Neural cell (in vitro differentiated cells): ENCODE measurements around the gene WDR17. TPM values are rescaled to one million over a fixed set of nuclear protein-coding genes. Genes with fewer than 3 reads are reported as not detected.

ENCODE experiments used
- H2AFZ ChIP-seq: fragments of 200-600, 300-800 bp; sonication (generic), shearing (Covaris generic); 2 replicates; pipeline ENCODE4 v1.6.0; 2014; ENCODE audit warnings: low read depth, mild to moderate bottlenecking, antibody characterized with exemption, low read length, moderate library complexity
- H3F3A ChIP-seq: fragments of 200-600 bp; shearing (Covaris generic); 2 replicates; pipeline ENCODE4 v1.6.1; 2016; ENCODE audit warnings: mild to moderate bottlenecking, moderate library complexity, mixed read lengths, antibody characterized with exemption, low read length; ENCODE audit not compliant: insufficient read depth, poor library complexity, severe bottlenecking
- H3K27ac ChIP-seq: fragments of 200-600, 300-800 bp; sonication (generic), shearing (Covaris generic); 2 replicates; pipeline ENCODE4 v1.5.1; 2014; ENCODE audit warnings: mild to moderate bottlenecking, low read length, moderate library complexity
- H3K27me3 ChIP-seq: fragments of 300-800, 200-600 bp; sonication (generic), shearing (Covaris generic); 2 replicates; pipeline ENCODE4 v1.6.0; 2014; ENCODE audit warnings: mild to moderate bottlenecking, low read depth, low read length, moderate library complexity; ENCODE audit not compliant: insufficient read depth
- H3K36me3 ChIP-seq: fragments of 300-800, 200-600 bp; sonication (generic), shearing (Covaris generic); 2 replicates; pipeline ENCODE4 v1.5.1; 2014; ENCODE audit warnings: mild to moderate bottlenecking, antibody characterized with exemption, low read length, moderate library complexity; ENCODE audit not compliant: insufficient read depth
- H3K4me2 ChIP-seq: fragments of 300-800, 200-600 bp; sonication (generic), shearing (Covaris generic); 2 replicates; pipeline ENCODE4 v1.6.0; 2014; ENCODE audit warnings: mild to moderate bottlenecking, low read length
- H3K4me3 ChIP-seq: fragments of 300-800, 200-600 bp; sonication (generic), shearing (Covaris generic); 2 replicates; pipeline ENCODE4 v1.5.1; 2014; ENCODE audit warnings: mild to moderate bottlenecking, low read length, moderate library complexity
- H3K79me2 ChIP-seq: fragments of 200-600 bp; shearing (Covaris generic); replicated peaks from 2 replicates; pipeline ENCODE4 v1.6.0; 2014; ENCODE audit warnings: mild to moderate bottlenecking, low read length, moderate library complexity; ENCODE audit not compliant: insufficient read depth
- H3K9ac ChIP-seq: fragments of 300-800, 200-600 bp; sonication (generic), shearing (Covaris generic); 2 replicates; pipeline ENCODE4 v1.6.1; 2016; ENCODE audit warnings: mild to moderate bottlenecking, low read length, mixed read lengths
- H3K9me2 ChIP-seq: fragments of 200-600 bp; shearing (Covaris generic); 2 replicates; pipeline ENCODE4 v1.6.1; 2016; ENCODE audit warnings: mild to moderate bottlenecking, low read length, mixed read lengths; ENCODE audit not compliant: insufficient read depth
- H3K9me3 ChIP-seq: fragments of 200-600, 300-800 bp; sonication (generic), shearing (Covaris generic); 2 replicates; pipeline ENCODE4 v1.6.1; 2016; ENCODE audit warnings: mild to moderate bottlenecking, mixed run types, low read length, moderate library complexity, mixed read lengths
- H4K20me1 ChIP-seq: fragments of 200-600 bp; shearing (Covaris generic); 2 replicates; pipeline ENCODE4 v1.6.1; 2016; ENCODE audit warnings: mild to moderate bottlenecking, mixed run types; ENCODE audit not compliant: insufficient read depth
- EP300 ChIP-seq: fragments of 450-650 bp; conservative IDR thresholded peaks from 2 replicates; pipeline ENCODE4 v1.6.1; 2014; ENCODE audit warnings: antibody characterized with exemption, mild to moderate bottlenecking, moderate library complexity; ENCODE audit not compliant: poor library complexity, severe bottlenecking
- EZH2 ChIP-seq: fragments of 200-600, 300-800 bp; shearing (Covaris generic), sonication (generic); IDR thresholded peaks from 2 replicates; pipeline ENCODE4 v1.6.1; 2014; ENCODE audit warnings: antibody characterized with exemption, low read length, borderline replicate concordance, mild to moderate bottlenecking; ENCODE audit not compliant: insufficient read depth, poor library complexity, severe bottlenecking
- MXI1 ChIP-seq: fragments of 450-650 bp; conservative IDR thresholded peaks from 2 replicates; pipeline ENCODE4 v1.6.1; 2014; ENCODE audit warnings: antibody characterized with exemption, mild to moderate bottlenecking; ENCODE audit not compliant: poor library complexity, severe bottlenecking
- POLR2AphosphoS5 ChIP-seq: IDR thresholded peaks from 2 replicates; pipeline ENCODE4 v1.6.1; 2012
- RAD21 ChIP-seq: fragments of 450-650 bp; conservative IDR thresholded peaks from 2 replicates; pipeline ENCODE4 v1.6.1; 2014; ENCODE audit warnings: antibody characterized with exemption, mild to moderate bottlenecking, moderate library complexity
- SMC3 ChIP-seq: fragments of 450-650 bp; conservative IDR thresholded peaks from 2 replicates; pipeline ENCODE4 v1.6.1; 2014; ENCODE audit warnings: antibody characterized with exemption, mild to moderate bottlenecking, moderate library complexity; ENCODE audit not compliant: poor library complexity
- TAF1 ChIP-seq: IDR thresholded peaks from 2 replicates; pipeline ENCODE4 v1.6.1; 2012; ENCODE audit warnings: low read depth
- polyA plus RNA-seq: library from polyadenylated mRNA; depleted of rRNA; stranded (reverse); fragments of >200 nt; gene quantifications from 2 replicates; pipeline ENCODE4 v1.2.3, GENCODE V29; 2014
- TF ChIP-seq, protein P1 (sequence below): fragments of 450-650 bp; IDR thresholded peaks from 2 replicates; pipeline ENCODE4 v1.5.1; 2014; ENCODE audit warnings: antibody characterized with exemption, mild to moderate bottlenecking, moderate library complexity; ENCODE audit not compliant: poor library complexity, severe bottlenecking
- TF ChIP-seq, protein P2 (sequence below): IDR thresholded peaks from 2 replicates; pipeline ENCODE4 v1.6.1; 2012; ENCODE audit warnings: borderline replicate concordance

The WDR17 gene
- polyA plus RNA-seq, 1 donor from 2014 or later, result 59.1 TPM

DNA sequence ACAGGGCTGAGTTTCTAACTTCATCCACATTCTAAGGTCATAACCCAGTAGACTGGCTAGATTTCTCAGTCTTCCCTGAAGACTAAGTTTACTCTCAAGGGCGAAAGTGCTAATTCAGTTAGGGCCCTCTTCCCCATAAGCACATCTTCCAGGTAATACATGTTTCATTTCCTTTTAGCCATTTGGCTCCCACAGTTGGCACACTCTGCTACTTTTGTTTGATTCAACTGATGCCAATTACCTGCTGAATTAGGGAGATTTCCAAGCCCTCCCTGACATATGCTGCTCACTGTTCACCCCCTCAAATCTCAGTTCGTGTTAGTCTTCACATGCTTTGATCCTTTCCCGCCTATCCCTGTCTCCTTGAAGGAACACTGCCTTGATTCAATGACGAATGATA, 17.0 kb upstream of the WDR17 start:
- Histone ChIP-seq H3K9ac (no peak overlapping the region), H3K27me3 (no peaks in the 10 kb centered on the region), H3F3A (no peaks in the 10 kb centered on the region), H4K20me1 (no peaks in the 10 kb centered on the region), H3K27ac (no peak overlapping the region), H3K79me2 (no peaks in the 10 kb centered on the region), H3K9me3 (no peaks in the 10 kb centered on the region), H3K9me2 (no peaks in the 10 kb centered on the region), H3K4me2 (no peak overlapping the region), H3K4me3 (no peak overlapping the region), H3K36me3 (no peaks in the 10 kb centered on the region), H2AFZ (no peak overlapping the region)
- TF ChIP-seq EP300, result no peak
- TF ChIP-seq, protein P1, sequence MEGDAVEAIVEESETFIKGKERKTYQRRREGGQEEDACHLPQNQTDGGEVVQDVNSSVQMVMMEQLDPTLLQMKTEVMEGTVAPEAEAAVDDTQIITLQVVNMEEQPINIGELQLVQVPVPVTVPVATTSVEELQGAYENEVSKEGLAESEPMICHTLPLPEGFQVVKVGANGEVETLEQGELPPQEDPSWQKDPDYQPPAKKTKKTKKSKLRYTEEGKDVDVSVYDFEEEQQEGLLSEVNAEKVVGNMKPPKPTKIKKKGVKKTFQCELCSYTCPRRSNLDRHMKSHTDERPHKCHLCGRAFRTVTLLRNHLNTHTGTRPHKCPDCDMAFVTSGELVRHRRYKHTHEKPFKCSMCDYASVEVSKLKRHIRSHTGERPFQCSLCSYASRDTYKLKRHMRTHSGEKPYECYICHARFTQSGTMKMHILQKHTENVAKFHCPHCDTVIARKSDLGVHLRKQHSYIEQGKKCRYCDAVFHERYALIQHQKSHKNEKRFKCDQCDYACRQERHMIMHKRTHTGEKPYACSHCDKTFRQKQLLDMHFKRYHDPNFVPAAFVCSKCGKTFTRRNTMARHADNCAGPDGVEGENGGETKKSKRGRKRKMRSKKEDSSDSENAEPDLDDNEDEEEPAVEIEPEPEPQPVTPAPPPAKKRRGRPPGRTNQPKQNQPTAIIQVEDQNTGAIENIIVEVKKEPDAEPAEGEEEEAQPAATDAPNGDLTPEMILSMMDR, result no peak
- no peak for TF ChIP-seq SMC3
- no peak for TF ChIP-seq RAD21
- no peak for TF ChIP-seq POLR2AphosphoS5

DNA sequence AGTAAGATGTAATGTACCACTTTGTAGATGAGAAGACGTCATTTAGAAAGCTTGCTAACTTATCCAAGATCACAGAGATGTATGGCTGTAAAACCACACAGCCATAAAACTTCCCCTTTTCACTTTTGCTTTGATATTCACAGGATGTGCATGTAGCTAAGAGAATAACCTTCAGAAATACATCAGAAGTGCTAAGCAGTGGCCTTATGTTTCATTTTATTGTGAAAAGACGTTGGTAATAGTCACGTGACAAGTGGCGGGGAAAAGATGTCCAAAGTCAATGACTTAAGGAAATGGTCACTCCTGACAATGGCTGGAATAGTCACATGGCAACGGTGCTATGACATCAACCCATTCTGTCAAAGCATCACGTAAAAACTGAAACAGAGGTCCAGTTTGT, 12.9 kb upstream of the WDR17 start:
- Histone ChIP-seq H3K9ac (no peak overlapping the region), H3K27ac (no peak overlapping the region), H3K9me3 (no peaks in the 10 kb centered on the region), H2AFZ (no peak overlapping the region), H3F3A (no peaks in the 10 kb centered on the region), H4K20me1 (no peaks in the 10 kb centered on the region), H3K9me2 (no peaks in the 10 kb centered on the region), H3K27me3 (no peaks in the 10 kb centered on the region), H3K4me3 (no peak overlapping the region), H3K79me2 (no peaks in the 10 kb centered on the region), H3K36me3 (no peaks in the 10 kb centered on the region), H3K4me2 (no peak overlapping the region)
- TF ChIP-seq RAD21 (no peak), EZH2 (no peak), MXI1 (no peak), EP300 (no peak), TAF1 (no peak), SMC3 (no peak), POLR2AphosphoS5 (no peak)
- TF ChIP-seq, protein P2, sequence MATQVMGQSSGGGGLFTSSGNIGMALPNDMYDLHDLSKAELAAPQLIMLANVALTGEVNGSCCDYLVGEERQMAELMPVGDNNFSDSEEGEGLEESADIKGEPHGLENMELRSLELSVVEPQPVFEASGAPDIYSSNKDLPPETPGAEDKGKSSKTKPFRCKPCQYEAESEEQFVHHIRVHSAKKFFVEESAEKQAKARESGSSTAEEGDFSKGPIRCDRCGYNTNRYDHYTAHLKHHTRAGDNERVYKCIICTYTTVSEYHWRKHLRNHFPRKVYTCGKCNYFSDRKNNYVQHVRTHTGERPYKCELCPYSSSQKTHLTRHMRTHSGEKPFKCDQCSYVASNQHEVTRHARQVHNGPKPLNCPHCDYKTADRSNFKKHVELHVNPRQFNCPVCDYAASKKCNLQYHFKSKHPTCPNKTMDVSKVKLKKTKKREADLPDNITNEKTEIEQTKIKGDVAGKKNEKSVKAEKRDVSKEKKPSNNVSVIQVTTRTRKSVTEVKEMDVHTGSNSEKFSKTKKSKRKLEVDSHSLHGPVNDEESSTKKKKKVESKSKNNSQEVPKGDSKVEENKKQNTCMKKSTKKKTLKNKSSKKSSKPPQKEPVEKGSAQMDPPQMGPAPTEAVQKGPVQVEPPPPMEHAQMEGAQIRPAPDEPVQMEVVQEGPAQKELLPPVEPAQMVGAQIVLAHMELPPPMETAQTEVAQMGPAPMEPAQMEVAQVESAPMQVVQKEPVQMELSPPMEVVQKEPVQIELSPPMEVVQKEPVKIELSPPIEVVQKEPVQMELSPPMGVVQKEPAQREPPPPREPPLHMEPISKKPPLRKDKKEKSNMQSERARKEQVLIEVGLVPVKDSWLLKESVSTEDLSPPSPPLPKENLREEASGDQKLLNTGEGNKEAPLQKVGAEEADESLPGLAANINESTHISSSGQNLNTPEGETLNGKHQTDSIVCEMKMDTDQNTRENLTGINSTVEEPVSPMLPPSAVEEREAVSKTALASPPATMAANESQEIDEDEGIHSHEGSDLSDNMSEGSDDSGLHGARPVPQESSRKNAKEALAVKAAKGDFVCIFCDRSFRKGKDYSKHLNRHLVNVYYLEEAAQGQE, result no peak
- TF ChIP-seq, protein P1, result no peak
